ENCODE measurements around the gene EPM2A. TPM values are rescaled to one million over a fixed set of nuclear protein-coding genes. Genes with fewer than 3 reads are reported as not detected.

The EPM2A gene
- total RNA-seq, 1 donor from 2014 or later = 9.6 TPM

DNA sequence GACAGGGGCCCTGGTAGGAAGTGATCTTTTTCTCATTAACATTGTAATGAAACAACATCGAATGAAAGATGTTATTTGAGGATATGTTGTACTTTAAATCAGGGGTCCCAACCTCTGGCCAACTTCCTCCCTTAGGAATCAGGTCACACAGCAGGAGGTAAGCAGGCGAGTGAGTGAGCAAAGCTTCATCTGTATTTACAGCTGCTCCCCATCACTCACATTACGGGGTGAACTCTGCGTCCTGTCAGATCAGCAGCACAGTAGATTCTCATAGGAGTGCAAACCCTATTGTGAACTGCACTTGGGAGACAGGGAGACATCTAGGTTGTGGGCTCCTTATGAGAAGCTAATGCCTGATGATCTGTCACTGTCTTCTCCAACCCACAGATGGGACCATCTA is 19.9 kb downstream of the EPM2A start:
- no peak for DNase-seq (ENCODE audit: low spot score)
- Histone ChIP-seq H3K27ac (no peak overlapping the region), H3K4me2 (no peak overlapping the region), H3F3A (ENCODE audit: low read depth) (no peaks in the 10 kb centered on the region), H2AFZ (replicated peaks) (no peak overlapping the region), H3K36me3 (no peaks in the 10 kb centered on the region), H3K79me2 (ENCODE audit: low read depth) (no peaks in the 10 kb centered on the region), H3K9ac (no peak overlapping the region), H3K4me1 (no peaks in the 10 kb centered on the region), H3K27me3 (no peaks in the 10 kb centered on the region), H4K20me1 (ENCODE audit: low read depth) (no peaks in the 10 kb centered on the region), H3K9me3 (ENCODE audit: low read depth) (no peaks in the 10 kb centered on the region), H3K4me3 (no peak overlapping the region)
- Mint-ChIP-seq H3K4me3 (no peak overlapping the region), H3K27me3 (ENCODE audit: insufficient read depth, low read depth) (no peaks in the 10 kb centered on the region), H3K36me3 (peaks cover 11% of the 10 kb centered on the region), H3K4me1 (no peaks in the 10 kb centered on the region), H3K27ac (no peak overlapping the region), H3K9me3 (peaks cover 25% of the 10 kb centered on the region)
- no peak for TF ChIP-seq EZH2 (IDR thresholded peaks at IDR 0.05)
- no peak for TF ChIP-seq EZH2phosphoT487 (IDR thresholded peaks at IDR 0.05)
- TF ChIP-seq, protein P1, sequence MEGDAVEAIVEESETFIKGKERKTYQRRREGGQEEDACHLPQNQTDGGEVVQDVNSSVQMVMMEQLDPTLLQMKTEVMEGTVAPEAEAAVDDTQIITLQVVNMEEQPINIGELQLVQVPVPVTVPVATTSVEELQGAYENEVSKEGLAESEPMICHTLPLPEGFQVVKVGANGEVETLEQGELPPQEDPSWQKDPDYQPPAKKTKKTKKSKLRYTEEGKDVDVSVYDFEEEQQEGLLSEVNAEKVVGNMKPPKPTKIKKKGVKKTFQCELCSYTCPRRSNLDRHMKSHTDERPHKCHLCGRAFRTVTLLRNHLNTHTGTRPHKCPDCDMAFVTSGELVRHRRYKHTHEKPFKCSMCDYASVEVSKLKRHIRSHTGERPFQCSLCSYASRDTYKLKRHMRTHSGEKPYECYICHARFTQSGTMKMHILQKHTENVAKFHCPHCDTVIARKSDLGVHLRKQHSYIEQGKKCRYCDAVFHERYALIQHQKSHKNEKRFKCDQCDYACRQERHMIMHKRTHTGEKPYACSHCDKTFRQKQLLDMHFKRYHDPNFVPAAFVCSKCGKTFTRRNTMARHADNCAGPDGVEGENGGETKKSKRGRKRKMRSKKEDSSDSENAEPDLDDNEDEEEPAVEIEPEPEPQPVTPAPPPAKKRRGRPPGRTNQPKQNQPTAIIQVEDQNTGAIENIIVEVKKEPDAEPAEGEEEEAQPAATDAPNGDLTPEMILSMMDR (IDR thresholded peaks at IDR 0.05) = no peak

DNA sequence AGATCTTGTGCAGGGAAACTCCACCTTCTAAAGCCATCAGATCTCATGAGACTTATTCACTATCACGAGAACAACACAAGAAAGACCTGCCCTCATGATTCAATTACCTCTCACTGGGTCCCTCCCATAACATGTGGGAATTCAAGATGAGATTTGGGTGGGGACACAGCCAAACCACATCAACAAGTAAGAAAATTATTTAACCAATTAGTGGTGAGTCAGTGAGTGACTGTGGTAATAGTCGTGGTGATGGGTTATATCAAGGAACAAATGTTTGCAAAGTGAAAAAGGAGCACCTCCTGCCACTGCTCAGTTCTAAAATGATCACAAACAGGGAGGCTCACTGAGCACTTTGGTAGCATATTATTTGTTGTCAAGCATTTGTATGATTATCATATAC is 20.6 kb downstream of the EPM2A start:
- Histone ChIP-seq H3K4me2 (no peak overlapping the region), H3K9ac (no peak overlapping the region), H3K9me3 (ENCODE audit: low read depth) (no peaks in the 10 kb centered on the region), H3K4me1 (no peaks in the 10 kb centered on the region), H3F3A (ENCODE audit: low read depth) (no peaks in the 10 kb centered on the region), H3K4me3 (no peak overlapping the region), H3K27ac (no peak overlapping the region), H3K79me2 (ENCODE audit: low read depth) (no peaks in the 10 kb centered on the region), H3K36me3 (no peaks in the 10 kb centered on the region), H3K27me3 (no peaks in the 10 kb centered on the region), H4K20me1 (ENCODE audit: low read depth) (no peaks in the 10 kb centered on the region), H2AFZ (replicated peaks) (no peak overlapping the region)
- Mint-ChIP-seq H3K4me1 (no peaks in the 10 kb centered on the region), H3K9me3 (peaks cover 25% of the 10 kb centered on the region), H3K36me3 (peaks cover 11% of the 10 kb centered on the region), H3K27ac (no peak overlapping the region), H3K27me3 (ENCODE audit: insufficient read depth, low read depth) (no peaks in the 10 kb centered on the region), H3K4me3 (no peak overlapping the region)
- DNase-seq (ENCODE audit: low spot score) = no peak
- TF ChIP-seq EZH2phosphoT487 (IDR thresholded peaks at IDR 0.05) (no peak), EZH2 (IDR thresholded peaks at IDR 0.05) (no peak)
- TF ChIP-seq, protein P1 (IDR thresholded peaks at IDR 0.05) = no peak

DNA sequence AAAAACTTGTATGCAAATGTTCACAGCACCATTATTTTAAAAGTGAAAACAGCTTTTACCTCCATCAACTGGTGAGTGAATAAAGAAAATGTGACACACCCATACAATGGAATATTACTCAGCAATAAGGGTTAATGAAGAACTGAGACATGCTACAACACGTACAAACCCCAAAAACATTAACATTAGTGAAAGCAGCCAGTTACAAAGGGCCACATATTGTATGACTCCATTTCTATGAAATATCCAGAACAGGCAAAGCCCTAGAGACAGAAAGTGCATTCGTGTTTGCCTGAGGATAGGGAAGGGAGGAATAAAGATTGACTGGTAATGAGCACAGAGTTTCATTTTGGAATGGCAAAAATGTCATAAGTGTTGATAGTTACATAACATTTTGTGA is 21.5 kb downstream of the EPM2A start:
- H3K36me3 Mint-ChIP-seq = peaks cover 15% of the 10 kb centered on the region

More for the DNA sequence above, 21.5 kb downstream of the EPM2A start:
- H3K79me2 ChIP-seq (ENCODE audit: low read depth) = no peaks in the 10 kb centered on the region
- H3K9me3 Mint-ChIP-seq = peaks cover 24% of the 10 kb centered on the region
- H3K4me3 ChIP-seq = no peak overlapping the region
- no peaks in the 10 kb centered on the region for H3K4me1 Mint-ChIP-seq
- DNase-seq (ENCODE audit: low spot score) = no peak
- no peak overlapping the region for H3K4me3 Mint-ChIP-seq
- no peaks in the 10 kb centered on the region for H3K36me3 ChIP-seq
- no peaks in the 10 kb centered on the region for H3K9me3 ChIP-seq (ENCODE audit: low read depth)
- H2AFZ ChIP-seq (replicated peaks) = no peak overlapping the region
- H3K4me2 ChIP-seq = no peak overlapping the region
- H4K20me1 ChIP-seq (ENCODE audit: low read depth) = no peaks in the 10 kb centered on the region
- H3K27ac Mint-ChIP-seq = no peak overlapping the region
- H3K4me1 ChIP-seq = no peaks in the 10 kb centered on the region
- no peaks in the 10 kb centered on the region for H3K27me3 Mint-ChIP-seq (ENCODE audit: insufficient read depth, low read depth)
- H3F3A ChIP-seq (ENCODE audit: low read depth) = no peaks in the 10 kb centered on the region
- TF ChIP-seq, protein P1 (IDR thresholded peaks at IDR 0.05) = no peak
- no peak overlapping the region for H3K27ac ChIP-seq
- H3K27me3 ChIP-seq = no peaks in the 10 kb centered on the region
- no peak overlapping the region for H3K9ac ChIP-seq
